ENCODE data around the gene CHRNG.

CHRNG gene

GRCh38 chr2:232581725-232582124 lies 42.2 kb downstream of the CHRNG start:
- CTCF ChIA-PET: interaction anchor here (0.5 kb wide), 1 partner anchor 25 kb away, joined by 3 read pairs; no protein-coding TSS in a partner anchor
- POLR2A ChIA-PET: no interaction called here
- no peak for DNase-seq (ENCODE audit: low read depth, low spot score)
- no peak for TF ChIP-seq CTCF (IDR thresholded peaks at IDR 0.05; ENCODE audit: insufficient read depth, low read length, missing control alignments)
- no peak overlapping the region for H3K4me3 ChIP-seq (ENCODE audit: low read depth, low read length)

DNA sequence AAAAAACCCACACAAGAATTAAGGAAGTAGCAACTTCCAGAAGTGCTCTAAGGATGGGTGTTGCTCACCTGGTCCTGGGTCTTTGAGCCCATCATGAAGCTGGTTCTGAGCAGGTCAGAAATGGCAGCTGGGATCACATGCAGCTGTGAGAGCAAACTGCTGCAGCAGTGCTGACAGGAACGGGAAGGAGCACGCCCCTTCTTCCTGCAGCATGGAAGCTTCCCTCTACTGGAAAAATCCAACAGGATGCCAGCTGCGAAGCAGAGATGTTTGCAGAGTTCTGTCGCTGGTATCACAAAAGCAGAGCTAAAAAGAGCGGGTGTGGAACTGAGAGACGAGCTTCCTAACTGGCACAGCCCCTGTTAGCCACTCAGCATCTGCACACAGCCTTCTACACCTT lies 44.7 kb downstream of the CHRNG start:
- no peak for DNase-seq (ENCODE audit: low read depth, low spot score)
- no peak for TF ChIP-seq CTCF (IDR thresholded peaks at IDR 0.05; ENCODE audit: insufficient read depth, low read length, missing control alignments)
- POLR2A ChIA-PET: no interaction called here
- CTCF ChIA-PET: no interaction called here
- no peak overlapping the region for H3K4me3 ChIP-seq (ENCODE audit: low read depth, low read length)

- H3K4me3 ChIP-seq (ENCODE audit: low read depth, low read length): no peak overlapping the region
- ChIA-PET POLR2A (no interaction called here), CTCF (interaction anchor here (1.2 kb wide), 1 partner anchor 25 kb away, joined by 3 read pairs; no protein-coding TSS in a partner anchor)
- DNase-seq (ENCODE audit: low read depth, low spot score): no peak
- no peak for TF ChIP-seq CTCF (IDR thresholded peaks at IDR 0.05; ENCODE audit: insufficient read depth, low read length, missing control alignments)
These were observed 47.5 kb downstream of the CHRNG start for GRCh38 chr2:232586943-232587505.

DNA sequence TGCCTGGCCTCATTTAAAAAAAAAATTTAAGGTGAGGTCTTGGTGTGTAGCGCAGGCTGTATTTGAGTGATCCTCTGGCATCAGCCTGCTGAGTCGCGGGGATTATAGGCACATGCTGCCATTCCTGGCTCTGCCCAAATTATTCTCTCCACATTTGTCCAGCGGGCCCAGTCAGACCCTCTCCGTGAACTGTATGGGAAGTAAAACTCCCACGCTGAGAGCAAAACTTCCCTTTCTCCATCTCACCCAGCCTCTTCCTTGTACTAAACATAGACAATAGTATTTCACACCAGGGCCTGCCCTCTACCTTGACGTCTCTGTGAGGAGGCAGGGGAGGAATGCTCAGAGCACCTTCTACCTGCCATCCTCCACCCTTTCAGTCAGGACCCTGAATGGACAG lies 48.0 kb downstream of the CHRNG start:
- no peak for DNase-seq (ENCODE audit: low read depth, low spot score)
- POLR2A ChIA-PET: no interaction called here
- H3K4me3 ChIP-seq (ENCODE audit: low read depth, low read length): no peak overlapping the region
- no peak for TF ChIP-seq CTCF (IDR thresholded peaks at IDR 0.05; ENCODE audit: insufficient read depth, low read length, missing control alignments)
- CTCF ChIA-PET: no interaction called here

DNA sequence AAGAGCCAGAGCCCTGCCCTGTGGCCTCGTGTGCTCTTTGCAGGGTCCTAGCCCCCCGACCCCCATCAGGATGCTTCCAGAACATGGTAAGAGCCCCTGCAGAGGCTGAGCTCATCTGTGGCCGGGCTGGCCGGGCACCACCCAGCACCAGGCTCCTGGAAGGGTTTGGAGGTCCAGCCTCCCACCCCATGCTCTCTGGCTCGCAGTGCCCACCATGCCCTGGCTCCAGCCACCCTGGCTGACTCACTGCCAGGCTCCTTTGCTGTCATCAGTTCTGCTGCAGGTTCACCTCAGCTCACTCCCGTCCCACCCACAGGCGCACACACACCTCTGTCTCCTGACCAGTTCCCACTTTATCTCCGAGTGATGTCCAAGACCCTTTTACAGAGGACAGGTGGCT lies 48.5 kb downstream of the CHRNG start:
- no peak for TF ChIP-seq CTCF (IDR thresholded peaks at IDR 0.05; ENCODE audit: insufficient read depth, low read length, missing control alignments)

GRCh38 chr2:232588680-232589585 lies 49.4 kb downstream of the CHRNG start:
- no peak for DNase-seq (ENCODE audit: low read depth, low spot score)
- ChIA-PET CTCF (interaction anchor here (0.6 to 0.7 kb wide), 2 partner anchors 10 to 19 kb away, joined by 4 to 5 read pairs; no protein-coding TSS in a partner anchor), POLR2A (no interaction called here)
- no peak overlapping the region for H3K4me3 ChIP-seq (ENCODE audit: low read depth, low read length)
- no peak for TF ChIP-seq CTCF (IDR thresholded peaks at IDR 0.05; ENCODE audit: insufficient read depth, low read length, missing control alignments)

More for the DNA sequence above, 48.5 kb downstream of the CHRNG start:
- ChIA-PET POLR2A (no interaction called here), CTCF (no interaction called here)
- no peak for DNase-seq (ENCODE audit: low read depth, low spot score)
- no peak overlapping the region for H3K4me3 ChIP-seq (ENCODE audit: low read depth, low read length)
